ENCODE results near the gene TMC1. TPM values are rescaled to one million over a fixed set of nuclear protein-coding genes. Genes with fewer than 3 reads are reported as not detected.

TMC1 gene
- total and polyA plus RNA-seq, 2 of the 13 experiments (the other 11 are each of a cell fraction or from before 2014, with no cell fraction given), result 0.02 to 0.03 TPM

DNA sequence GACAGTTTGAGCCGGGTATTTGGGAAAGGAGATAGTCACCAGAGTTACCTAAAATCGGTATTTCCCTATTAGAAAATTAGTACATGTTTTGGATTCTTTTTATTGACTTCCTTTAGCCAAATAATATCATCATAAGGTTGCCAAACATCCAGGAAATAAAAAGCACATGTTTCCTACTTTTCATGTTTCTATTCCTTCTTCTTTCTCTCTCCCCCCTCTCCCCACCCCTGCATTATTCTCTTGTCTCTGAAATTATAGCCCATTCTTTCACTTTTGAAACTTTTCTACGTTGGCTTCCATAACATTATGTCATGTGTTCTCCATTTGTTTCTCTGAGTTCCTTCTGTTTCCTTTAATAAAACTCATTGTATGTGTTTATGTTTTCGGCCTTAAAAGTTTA is 269.6 kb downstream of the TMC1 start (continued):
- TF ChIP-seq, protein P1, sequence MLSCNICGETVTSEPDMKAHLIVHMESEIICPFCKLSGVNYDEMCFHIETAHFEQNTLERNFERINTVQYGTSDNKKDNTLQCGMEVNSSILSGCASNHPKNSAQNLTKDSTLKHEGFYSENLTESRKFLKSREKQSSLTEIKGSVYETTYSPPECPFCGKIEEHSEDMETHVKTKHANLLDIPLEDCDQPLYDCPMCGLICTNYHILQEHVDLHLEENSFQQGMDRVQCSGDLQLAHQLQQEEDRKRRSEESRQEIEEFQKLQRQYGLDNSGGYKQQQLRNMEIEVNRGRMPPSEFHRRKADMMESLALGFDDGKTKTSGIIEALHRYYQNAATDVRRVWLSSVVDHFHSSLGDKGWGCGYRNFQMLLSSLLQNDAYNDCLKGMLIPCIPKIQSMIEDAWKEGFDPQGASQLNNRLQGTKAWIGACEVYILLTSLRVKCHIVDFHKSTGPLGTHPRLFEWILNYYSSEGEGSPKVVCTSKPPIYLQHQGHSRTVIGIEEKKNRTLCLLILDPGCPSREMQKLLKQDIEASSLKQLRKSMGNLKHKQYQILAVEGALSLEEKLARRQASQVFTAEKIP (CRISPR knock-in tag; IDR thresholded peaks at IDR 0.05; ENCODE audit: borderline replicate concordance), result no peak
- TF ChIP-seq ZNF788 (CRISPR knock-in tag; IDR thresholded peaks at IDR 0.05; ENCODE audit: borderline replicate concordance), result no peak
- TF ChIP-seq, protein P2, sequence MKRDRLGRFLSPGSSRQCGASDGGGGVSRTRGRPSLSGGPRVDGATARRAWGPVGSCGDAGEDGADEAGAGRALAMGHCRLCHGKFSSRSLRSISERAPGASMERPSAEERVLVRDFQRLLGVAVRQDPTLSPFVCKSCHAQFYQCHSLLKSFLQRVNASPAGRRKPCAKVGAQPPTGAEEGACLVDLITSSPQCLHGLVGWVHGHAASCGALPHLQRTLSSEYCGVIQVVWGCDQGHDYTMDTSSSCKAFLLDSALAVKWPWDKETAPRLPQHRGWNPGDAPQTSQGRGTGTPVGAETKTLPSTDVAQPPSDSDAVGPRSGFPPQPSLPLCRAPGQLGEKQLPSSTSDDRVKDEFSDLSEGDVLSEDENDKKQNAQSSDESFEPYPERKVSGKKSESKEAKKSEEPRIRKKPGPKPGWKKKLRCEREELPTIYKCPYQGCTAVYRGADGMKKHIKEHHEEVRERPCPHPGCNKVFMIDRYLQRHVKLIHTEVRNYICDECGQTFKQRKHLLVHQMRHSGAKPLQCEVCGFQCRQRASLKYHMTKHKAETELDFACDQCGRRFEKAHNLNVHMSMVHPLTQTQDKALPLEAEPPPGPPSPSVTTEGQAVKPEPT (CRISPR knock-in tag; IDR thresholded peaks at IDR 0.05; ENCODE audit: low read depth), result no peak
- TF ChIP-seq SMARCC2 (IDR thresholded peaks at IDR 0.05), result no peak
- TF ChIP-seq POLR2A (IDR thresholded peaks at IDR 0.05; ENCODE audit: insufficient read depth in 1 of 2, low read depth in 2 of 2, low read length in 2 of 2), result no peak
- TF ChIP-seq MEF2D (CRISPR knock-in tag; IDR thresholded peaks at IDR 0.05), result no peak
- TF ChIP-seq ZMAT3 (CRISPR knock-in tag; conservative IDR thresholded peaks at IDR 0.05), result no peak
- no peak for TF ChIP-seq ZFP37 (CRISPR knock-in tag; IDR thresholded peaks at IDR 0.05; ENCODE audit: borderline replicate concordance)
- TF ChIP-seq MAFF (IDR thresholded peaks at IDR 0.05; ENCODE audit: low read depth, low read length), result no peak
- no peak for TF ChIP-seq EED (CRISPR knock-in tag; IDR thresholded peaks at IDR 0.05)
- no peak for TF ChIP-seq SUZ12 (IDR thresholded peaks at IDR 0.05; ENCODE audit: low read depth, low read length)
- no peak for TF ChIP-seq DNMT1 (CRISPR knock-in tag; IDR thresholded peaks at IDR 0.05)
- no peak for TF ChIP-seq FOXK2 (IDR thresholded peaks at IDR 0.05)
- TF ChIP-seq ZNF773 (CRISPR knock-in tag; IDR thresholded peaks at IDR 0.05; ENCODE audit: borderline replicate concordance), result no peak

Data from HepG2 (cell line).